22Rv1 (cell line): ENCODE results near the gene ZNF318.

ENCODE experiments used
- CTCF ChIP-seq: fragments of 450-650 bp; IDR thresholded peaks from 2 replicates; pipeline ENCODE4 v1.5.1; 2017; ENCODE audit warnings: mild to moderate bottlenecking
- ZFX ChIP-seq: fragments of 450-650 bp; IDR thresholded peaks from 2 replicates; pipeline ENCODE4 v1.6.1; 2017; ENCODE audit warnings: antibody characterized with exemption, borderline replicate concordance

- TF ChIP-seq CTCF, result no peak
- TF ChIP-seq ZFX, result no peak
These were observed 22.1 kb upstream of the ZNF318 start for GRCh38 chr6:43391440-43392031.
